ENCODE measurements around the gene AXIN1.
"Not testable (repeated sequence)": the region's sequence is repeated elsewhere in the genome, so short reads cannot be mapped to it uniquely, and the experiment has no call there.

The AXIN1 gene

GRCh38 chr16:263182-263774 lies 89.2 kb downstream of the AXIN1 start:
- DNase-seq = no peak

- no peak for DNase-seq
These were observed 90.3 kb downstream of the AXIN1 start for GRCh38 chr16:262121-262745.

GRCh38 chr16:261031-261691 lies 91.4 kb downstream of the AXIN1 start:
- DNase-seq = no peak

- DNase-seq = no peak
These were observed 92.2 kb downstream of the AXIN1 start for GRCh38 chr16:260326-260725.

GRCh38 chr16:259814-260253 lies 92.7 kb downstream of the AXIN1 start:
- DNase-seq = no peak

GRCh38 chr16:259226-259625 lies 93.3 kb downstream of the AXIN1 start:
- no peak for DNase-seq

- DNase-seq = not testable (repeated sequence)
These were observed 94.4 kb downstream of the AXIN1 start for GRCh38 chr16:258091-258490.

- DNase-seq = no peak
These were observed 97.3 kb downstream of the AXIN1 start for GRCh38 chr16:255183-255582.

- no peak for DNase-seq
These were observed 98.1 kb downstream of the AXIN1 start for GRCh38 chr16:254461-254860.

GRCh38 chr16:253833-254232 lies 98.7 kb downstream of the AXIN1 start:
- DNase-seq = no peak

GRCh38 chr16:252366-253337 lies 99.9 kb downstream of the AXIN1 start:
- no peak for DNase-seq

- no peak for DNase-seq
These were observed 103.1 kb downstream of the AXIN1 start for GRCh38 chr16:249431-249830.

GRCh38 chr16:247027-247426 lies 105.5 kb downstream of the AXIN1 start:
- DNase-seq = no peak

- no peak for DNase-seq
These were observed 107.4 kb downstream of the AXIN1 start for GRCh38 chr16:245105-245504.

GRCh38 chr16:243348-243747 lies 109.2 kb downstream of the AXIN1 start:
- DNase-seq = no peak

GRCh38 chr16:242281-242680 lies 110.2 kb downstream of the AXIN1 start:
- DNase-seq = no peak

GRCh38 chr16:240559-240958 lies 112.0 kb downstream of the AXIN1 start:
- DNase-seq = no peak

- no peak for DNase-seq
These were observed 112.6 kb downstream of the AXIN1 start for GRCh38 chr16:239948-240277.
